ENCODE measurements around the gene C1orf35. TPM values are rescaled to one million over a fixed set of nuclear protein-coding genes. Genes with fewer than 3 reads are reported as not detected.

Gene C1orf35
- total and polyA plus RNA-seq, 2 of the 8 experiments (the other 6 are each of a cell fraction or from before 2014, with no cell fraction given), result 18.6 to 19.9 TPM

DNA sequence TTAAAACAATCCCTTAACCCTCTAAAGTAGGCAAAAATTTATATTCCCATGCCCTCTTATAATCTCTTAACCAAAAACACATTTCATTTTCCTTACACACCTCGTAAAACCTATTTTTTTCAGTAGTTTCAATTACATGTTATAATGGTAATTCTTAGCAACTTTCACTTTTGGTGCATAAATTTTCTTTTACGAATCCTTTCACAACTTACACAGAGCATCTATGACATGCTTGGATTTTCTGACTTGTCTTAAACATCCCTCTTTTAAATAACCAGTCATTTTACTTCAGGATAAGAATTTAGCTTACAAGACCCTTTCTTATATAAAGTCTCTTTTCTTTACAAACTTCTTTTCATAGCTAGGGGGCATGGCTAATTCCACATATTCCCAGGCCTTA, 14.9 kb upstream of the C1orf35 start (continued):
- TF ChIP-seq, protein P1, sequence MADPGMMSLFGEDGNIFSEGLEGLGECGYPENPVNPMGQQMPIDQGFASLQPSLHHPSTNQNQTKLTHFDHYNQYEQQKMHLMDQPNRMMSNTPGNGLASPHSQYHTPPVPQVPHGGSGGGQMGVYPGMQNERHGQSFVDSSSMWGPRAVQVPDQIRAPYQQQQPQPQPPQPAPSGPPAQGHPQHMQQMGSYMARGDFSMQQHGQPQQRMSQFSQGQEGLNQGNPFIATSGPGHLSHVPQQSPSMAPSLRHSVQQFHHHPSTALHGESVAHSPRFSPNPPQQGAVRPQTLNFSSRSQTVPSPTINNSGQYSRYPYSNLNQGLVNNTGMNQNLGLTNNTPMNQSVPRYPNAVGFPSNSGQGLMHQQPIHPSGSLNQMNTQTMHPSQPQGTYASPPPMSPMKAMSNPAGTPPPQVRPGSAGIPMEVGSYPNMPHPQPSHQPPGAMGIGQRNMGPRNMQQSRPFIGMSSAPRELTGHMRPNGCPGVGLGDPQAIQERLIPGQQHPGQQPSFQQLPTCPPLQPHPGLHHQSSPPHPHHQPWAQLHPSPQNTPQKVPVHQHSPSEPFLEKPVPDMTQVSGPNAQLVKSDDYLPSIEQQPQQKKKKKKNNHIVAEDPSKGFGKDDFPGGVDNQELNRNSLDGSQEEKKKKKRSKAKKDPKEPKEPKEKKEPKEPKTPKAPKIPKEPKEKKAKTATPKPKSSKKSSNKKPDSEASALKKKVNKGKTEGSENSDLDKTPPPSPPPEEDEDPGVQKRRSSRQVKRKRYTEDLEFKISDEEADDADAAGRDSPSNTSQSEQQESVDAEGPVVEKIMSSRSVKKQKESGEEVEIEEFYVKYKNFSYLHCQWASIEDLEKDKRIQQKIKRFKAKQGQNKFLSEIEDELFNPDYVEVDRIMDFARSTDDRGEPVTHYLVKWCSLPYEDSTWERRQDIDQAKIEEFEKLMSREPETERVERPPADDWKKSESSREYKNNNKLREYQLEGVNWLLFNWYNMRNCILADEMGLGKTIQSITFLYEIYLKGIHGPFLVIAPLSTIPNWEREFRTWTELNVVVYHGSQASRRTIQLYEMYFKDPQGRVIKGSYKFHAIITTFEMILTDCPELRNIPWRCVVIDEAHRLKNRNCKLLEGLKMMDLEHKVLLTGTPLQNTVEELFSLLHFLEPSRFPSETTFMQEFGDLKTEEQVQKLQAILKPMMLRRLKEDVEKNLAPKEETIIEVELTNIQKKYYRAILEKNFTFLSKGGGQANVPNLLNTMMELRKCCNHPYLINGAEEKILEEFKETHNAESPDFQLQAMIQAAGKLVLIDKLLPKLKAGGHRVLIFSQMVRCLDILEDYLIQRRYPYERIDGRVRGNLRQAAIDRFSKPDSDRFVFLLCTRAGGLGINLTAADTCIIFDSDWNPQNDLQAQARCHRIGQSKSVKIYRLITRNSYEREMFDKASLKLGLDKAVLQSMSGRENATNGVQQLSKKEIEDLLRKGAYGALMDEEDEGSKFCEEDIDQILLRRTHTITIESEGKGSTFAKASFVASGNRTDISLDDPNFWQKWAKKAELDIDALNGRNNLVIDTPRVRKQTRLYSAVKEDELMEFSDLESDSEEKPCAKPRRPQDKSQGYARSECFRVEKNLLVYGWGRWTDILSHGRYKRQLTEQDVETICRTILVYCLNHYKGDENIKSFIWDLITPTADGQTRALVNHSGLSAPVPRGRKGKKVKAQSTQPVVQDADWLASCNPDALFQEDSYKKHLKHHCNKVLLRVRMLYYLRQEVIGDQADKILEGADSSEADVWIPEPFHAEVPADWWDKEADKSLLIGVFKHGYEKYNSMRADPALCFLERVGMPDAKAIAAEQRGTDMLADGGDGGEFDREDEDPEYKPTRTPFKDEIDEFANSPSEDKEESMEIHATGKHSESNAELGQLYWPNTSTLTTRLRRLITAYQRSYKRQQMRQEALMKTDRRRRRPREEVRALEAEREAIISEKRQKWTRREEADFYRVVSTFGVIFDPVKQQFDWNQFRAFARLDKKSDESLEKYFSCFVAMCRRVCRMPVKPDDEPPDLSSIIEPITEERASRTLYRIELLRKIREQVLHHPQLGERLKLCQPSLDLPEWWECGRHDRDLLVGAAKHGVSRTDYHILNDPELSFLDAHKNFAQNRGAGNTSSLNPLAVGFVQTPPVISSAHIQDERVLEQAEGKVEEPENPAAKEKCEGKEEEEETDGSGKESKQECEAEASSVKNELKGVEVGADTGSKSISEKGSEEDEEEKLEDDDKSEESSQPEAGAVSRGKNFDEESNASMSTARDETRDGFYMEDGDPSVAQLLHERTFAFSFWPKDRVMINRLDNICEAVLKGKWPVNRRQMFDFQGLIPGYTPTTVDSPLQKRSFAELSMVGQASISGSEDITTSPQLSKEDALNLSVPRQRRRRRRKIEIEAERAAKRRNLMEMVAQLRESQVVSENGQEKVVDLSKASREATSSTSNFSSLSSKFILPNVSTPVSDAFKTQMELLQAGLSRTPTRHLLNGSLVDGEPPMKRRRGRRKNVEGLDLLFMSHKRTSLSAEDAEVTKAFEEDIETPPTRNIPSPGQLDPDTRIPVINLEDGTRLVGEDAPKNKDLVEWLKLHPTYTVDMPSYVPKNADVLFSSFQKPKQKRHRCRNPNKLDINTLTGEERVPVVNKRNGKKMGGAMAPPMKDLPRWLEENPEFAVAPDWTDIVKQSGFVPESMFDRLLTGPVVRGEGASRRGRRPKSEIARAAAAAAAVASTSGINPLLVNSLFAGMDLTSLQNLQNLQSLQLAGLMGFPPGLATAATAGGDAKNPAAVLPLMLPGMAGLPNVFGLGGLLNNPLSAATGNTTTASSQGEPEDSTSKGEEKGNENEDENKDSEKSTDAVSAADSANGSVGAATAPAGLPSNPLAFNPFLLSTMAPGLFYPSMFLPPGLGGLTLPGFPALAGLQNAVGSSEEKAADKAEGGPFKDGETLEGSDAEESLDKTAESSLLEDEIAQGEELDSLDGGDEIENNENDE (IDR thresholded peaks at IDR 0.05; ENCODE audit: insufficient replicate concordance, low read length), result no peak
